Common myeloid progenitor, CD34-positive (primary cell): ENCODE measurements around the gene PTPRO.

ENCODE experiments used
- CTCF ChIA-PET: fragments of 350-600 bp; sonication (Branson Sonifier 250); formaldehyde crosslinking; loops from one replicate; lab custom pipeline; 2021; ENCODE audit warnings: antibody characterized with exemption; lab: Charles Lee
- POLR2A ChIA-PET: fragments of 350-600 bp; sonication (Branson Sonifier 250); formaldehyde crosslinking; loops from one replicate; lab custom pipeline; 2021; ENCODE audit warnings: antibody characterized with exemption; lab: Charles Lee
- DNase-seq, 3 donors: peaks; one replicate each; pipeline versions ENCODE4 v3.0.0 to v3.0.0-alpha.2; 2013
- H3K27ac ChIP-seq, 2 experiments: 1 replicate in 1 of 2; 2 replicates in 1 of 2; pipeline ENCODE4 v1.7.0; 2013; ENCODE audit warnings: inconsistent platforms in 2 of 2, low read length in 2 of 2, mild to moderate bottlenecking in 2 of 2, low read depth in 1 of 2, moderate library complexity in 1 of 2; ENCODE audit not compliant: severe bottlenecking in 2 of 2, insufficient read depth in 1 of 2, poor library complexity in 1 of 2
- H3K27me3 ChIP-seq, 5 experiments: replicated peaks in 2 of 5; 1 replicate in 3 of 5; 2 replicates in 2 of 5; pipeline versions ENCODE4 v1.6.1 to v1.7.0; 2013; ENCODE audit warnings: low read length in 4 of 5, mild to moderate bottlenecking in 2 of 5, moderate library complexity in 2 of 5, inconsistent platforms in 1 of 5; ENCODE audit not compliant: insufficient read depth in 5 of 5, control insufficient read depth in 4 of 5
- H3K36me3 ChIP-seq, 4 experiments: 1 replicate in 2 of 4; 2 replicates in 2 of 4; pipeline versions ENCODE4 v1.6.1 to v1.7.0; 2013; ENCODE audit warnings: low read length in 3 of 4, control low read depth in 1 of 4, mild to moderate bottlenecking in 1 of 4; ENCODE audit not compliant: control insufficient read depth in 4 of 4, insufficient read depth in 4 of 4
- H3K4me1 ChIP-seq, 4 experiments: 1 replicate in 3 of 4; 2 replicates in 1 of 4; pipeline versions ENCODE4 v1.6.1 to v1.7.1; 2013; ENCODE audit warnings: low read length in 3 of 4, mild to moderate bottlenecking in 3 of 4, control low read depth in 1 of 4, inconsistent platforms in 1 of 4, moderate library complexity in 1 of 4; ENCODE audit not compliant: control insufficient read depth in 4 of 4, insufficient read depth in 4 of 4; ENCODE audit errors: control extremely low read depth in 1 of 4
- H3K4me3 ChIP-seq, 7 experiments: 1 replicate in 4 of 7; 2 replicates in 3 of 7; pipeline versions ENCODE4 v1.5.1 to v1.7.0; 2013; ENCODE audit warnings: mild to moderate bottlenecking in 7 of 7, low read length in 6 of 7, moderate library complexity in 6 of 7, inconsistent platforms in 2 of 7, low read depth in 2 of 7, control low read depth in 1 of 7; ENCODE audit not compliant: insufficient read depth in 4 of 7, control insufficient read depth in 1 of 7; ENCODE audit errors: extremely low read depth in 1 of 7
- H3K9me3 ChIP-seq, 5 experiments: 1 replicate in 4 of 5; 2 replicates in 1 of 5; pipeline versions ENCODE4 v1.6.1 to v1.7.1; 2013; ENCODE audit warnings: low read length in 4 of 5, mild to moderate bottlenecking in 2 of 5, inconsistent platforms in 1 of 5, low read depth in 1 of 5, moderate library complexity in 1 of 5; ENCODE audit not compliant: control insufficient read depth in 4 of 5, insufficient read depth in 2 of 5; ENCODE audit errors: control extremely low read depth in 1 of 5
- WGBS: methylation state at CpG from one replicate; pipeline ENCODE4 v1.1.5; 2013; ENCODE audit not compliant: insufficient coverage; 5-methylcytosine and 5-hydroxymethylcytosine counted together

Gene PTPRO

GRCh38 chr12:15634010-15634683, 311.8 kb downstream of the PTPRO start:
- Histone ChIP-seq H3K4me3 (no peak overlapping the region), H3K27me3 (no peaks in the 10 kb centered on the region), H3K27ac (no peak overlapping the region), H3K36me3 (no peaks in the 10 kb centered on the region), H3K4me1 (peaks cover 0 to 16% (median 4%) of the 10 kb centered on the region in 4 experiments), H3K9me3 (no peaks in the 10 kb centered on the region)
- CTCF ChIA-PET: interaction anchor here (1.0 kb wide), 1 partner anchor 34 kb away, joined by 3 read pairs; no protein-coding TSS in a partner anchor
- DNase-seq: peak in 1 of 3 donors; percentile 8
- WGBS: 93% methylated on average over 3 of the region's 4 CpGs
- POLR2A ChIA-PET: no interaction called here

GRCh38 chr12:15636060-15636890, 314.0 kb downstream of the PTPRO start:
- H3K4me1 ChIP-seq: peaks cover 0 to 12% (median 3%) of the 10 kb centered on the region in 4 experiments
- ChIA-PET POLR2A (no interaction called here), CTCF (no interaction called here)
- peak in 1 of 3 donors; percentile 3 for DNase-seq
- H3K27ac ChIP-seq: no peak overlapping the region
- H3K36me3 ChIP-seq: no peaks in the 10 kb centered on the region
- H3K4me3 ChIP-seq: no peak overlapping the region
- no peaks in the 10 kb centered on the region for H3K9me3 ChIP-seq
- no peaks in the 10 kb centered on the region for H3K27me3 ChIP-seq
- WGBS: 82% methylated on average over 1 of the region's 1 CpG

- POLR2A ChIA-PET: no interaction called here
- no peaks in the 10 kb centered on the region for H3K36me3 ChIP-seq
- no peak overlapping the region for H3K27ac ChIP-seq
- peaks cover 0 to 12% (median 3%) of the 10 kb centered on the region in 4 experiments for H3K4me1 ChIP-seq
- WGBS: no CpG with 5 or more reads among the region's 3 CpGs
- H3K4me3 ChIP-seq: no peak overlapping the region
- H3K27me3 ChIP-seq: no peaks in the 10 kb centered on the region
- DNase-seq: no peak
- CTCF ChIA-PET: no interaction called here
- no peaks in the 10 kb centered on the region for H3K9me3 ChIP-seq
These were observed 315.9 kb downstream of the PTPRO start for GRCh38 chr12:15638231-15638630.

DNA sequence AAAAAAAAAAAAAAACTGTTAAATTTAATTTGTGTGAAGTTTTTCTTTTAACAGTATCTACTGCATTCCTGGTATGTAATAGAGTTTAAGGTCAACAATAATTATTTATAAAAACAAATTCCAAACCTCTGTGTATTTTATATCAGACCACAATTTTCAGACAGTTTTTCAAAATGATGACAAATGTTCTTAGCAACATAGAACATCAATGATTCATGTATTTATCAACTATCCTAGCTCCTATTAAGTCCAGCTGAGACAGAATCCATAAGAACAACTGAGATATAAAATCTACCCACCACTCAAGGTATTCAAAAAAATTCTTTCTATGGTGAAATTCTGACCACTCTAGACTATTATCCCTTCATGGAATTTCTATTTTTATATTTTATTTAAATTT, 322.4 kb downstream of the PTPRO start:
- H3K9me3 ChIP-seq: no peaks in the 10 kb centered on the region
- H3K4me3 ChIP-seq: no peak overlapping the region
- H3K27ac ChIP-seq: no peak overlapping the region
- ChIA-PET CTCF (no interaction called here), POLR2A (no interaction called here)
- DNase-seq: no peak
- no peaks in the 10 kb centered on the region for H3K36me3 ChIP-seq
- H3K27me3 ChIP-seq: no peaks in the 10 kb centered on the region
- no peaks in the 10 kb centered on the region for H3K4me1 ChIP-seq

DNA sequence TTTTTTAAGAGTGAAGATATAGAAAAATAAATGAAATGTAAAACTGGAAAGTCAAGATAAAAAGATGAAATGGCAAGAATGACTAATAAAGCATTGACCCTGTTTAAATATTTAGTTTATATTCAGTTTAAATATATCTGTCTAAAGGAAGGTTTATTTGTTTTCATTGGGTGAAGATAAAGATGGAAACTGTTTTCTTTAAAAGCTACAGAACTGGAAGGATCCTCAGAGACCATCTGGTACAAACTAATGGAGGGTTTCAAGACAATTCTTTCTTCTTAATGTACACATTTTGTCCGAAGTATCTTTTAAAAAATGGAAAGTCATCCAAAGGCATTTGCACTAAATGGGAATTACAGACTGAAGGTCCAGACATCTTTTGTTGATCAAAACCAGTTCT, 324.3 kb downstream of the PTPRO start:
- Histone ChIP-seq H3K9me3 (no peaks in the 10 kb centered on the region), H3K27me3 (no peaks in the 10 kb centered on the region), H3K4me3 (no peak overlapping the region), H3K27ac (no peak overlapping the region), H3K4me1 (peaks cover 0 to 3% (median 0%) of the 10 kb centered on the region in 4 experiments), H3K36me3 (no peaks in the 10 kb centered on the region)
- POLR2A ChIA-PET: no interaction called here
- CTCF ChIA-PET: no interaction called here
- no CpG with 5 or more reads among the region's 1 CpG for WGBS
- no peak for DNase-seq
